NCI-H187 (cell line): ENCODE results near the gene SMG6.
A peak's percentile ranks its signal among the peaks of the same experiment; 100 is the strongest.
"Not testable (repeated sequence)": the region's sequence is repeated elsewhere in the genome, so short reads cannot be mapped to it uniquely, and the experiment has no call there.

ENCODE experiments used
- DNase-seq, 2 experiments: peaks; one replicate each; lab custom pipeline; 2025; lab: John Stamatoyannopoulos, UW

Gene SMG6

DNA sequence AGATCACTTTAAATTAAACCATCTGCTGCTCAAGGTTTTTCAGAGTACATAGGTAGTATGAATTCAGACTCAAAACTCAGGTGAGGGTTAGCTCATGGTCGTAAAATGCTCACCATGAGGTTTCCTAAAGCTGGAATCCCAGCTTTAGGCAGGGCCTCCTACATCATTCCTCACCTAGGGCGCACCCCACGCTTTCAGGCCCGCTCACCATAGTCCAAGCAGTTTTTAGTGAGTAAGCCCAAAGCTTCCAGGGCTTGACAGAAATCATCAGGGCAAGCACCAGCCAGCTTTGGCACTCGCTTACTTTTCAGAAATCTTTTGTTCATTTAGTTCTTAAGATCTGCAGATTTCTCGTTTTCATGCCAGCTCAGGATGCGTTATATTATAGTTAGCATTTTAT is 158.9 kb downstream of the SMG6 start:
- DNase-seq, result no peak

DNA sequence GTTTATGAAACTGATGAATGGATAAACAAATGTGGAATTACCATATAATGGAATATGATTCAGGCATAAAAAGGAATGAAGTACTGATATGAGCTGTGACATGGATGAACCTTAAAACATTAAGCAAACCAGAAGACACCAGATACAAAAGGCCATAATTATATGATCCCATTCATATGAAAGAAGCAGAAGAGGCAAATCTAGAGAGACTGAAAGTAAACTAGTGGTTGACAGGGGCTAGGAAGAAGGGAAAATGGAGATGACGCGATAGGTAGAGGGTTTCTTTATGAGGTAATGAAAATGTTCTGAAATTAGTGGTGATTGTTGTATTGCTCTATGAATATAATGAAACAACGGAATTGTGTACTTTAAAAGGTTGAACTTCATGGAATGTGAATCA is 160.3 kb downstream of the SMG6 start:
- DNase-seq, result no peak

DNA sequence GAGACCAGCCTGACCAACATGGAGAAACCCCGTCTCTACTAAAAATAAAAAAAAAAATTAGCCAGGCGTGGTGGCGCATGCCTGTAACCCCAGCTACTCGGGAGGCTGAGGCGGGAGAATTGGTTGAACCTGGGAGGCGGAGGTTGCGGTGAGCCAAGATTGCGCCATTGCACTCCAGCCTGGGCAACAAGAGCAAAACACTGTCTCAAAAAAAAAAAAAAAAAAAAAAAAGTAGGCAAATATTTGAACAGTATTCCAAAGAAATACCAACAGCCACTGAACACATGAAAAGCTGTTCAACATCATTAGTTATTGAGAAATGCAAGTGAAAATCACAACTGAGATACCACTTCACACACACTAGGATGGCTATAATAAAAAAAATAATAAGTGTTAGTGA is 160.9 kb downstream of the SMG6 start:
- DNase-seq, result not testable (repeated sequence)

DNA sequence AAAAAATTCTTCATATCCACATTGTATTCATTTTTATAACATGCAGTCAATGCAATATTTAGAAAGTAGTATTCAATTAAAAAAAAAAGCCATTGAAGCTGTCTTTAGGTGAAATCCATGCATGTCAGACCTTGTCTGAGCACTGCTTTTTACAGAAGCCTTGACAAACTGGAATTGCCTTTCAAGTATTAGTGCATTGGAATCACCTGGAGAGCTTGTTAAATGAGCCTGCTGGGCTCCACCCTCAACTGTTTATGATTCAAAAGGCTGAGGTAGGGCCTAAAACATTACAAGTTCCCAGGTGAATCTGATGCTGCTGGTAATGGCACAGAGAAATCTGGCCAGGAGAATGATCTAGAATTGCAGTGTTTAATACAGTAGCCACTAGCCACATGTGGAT is 162.9 kb downstream of the SMG6 start:
- DNase-seq, result no peak

DNA sequence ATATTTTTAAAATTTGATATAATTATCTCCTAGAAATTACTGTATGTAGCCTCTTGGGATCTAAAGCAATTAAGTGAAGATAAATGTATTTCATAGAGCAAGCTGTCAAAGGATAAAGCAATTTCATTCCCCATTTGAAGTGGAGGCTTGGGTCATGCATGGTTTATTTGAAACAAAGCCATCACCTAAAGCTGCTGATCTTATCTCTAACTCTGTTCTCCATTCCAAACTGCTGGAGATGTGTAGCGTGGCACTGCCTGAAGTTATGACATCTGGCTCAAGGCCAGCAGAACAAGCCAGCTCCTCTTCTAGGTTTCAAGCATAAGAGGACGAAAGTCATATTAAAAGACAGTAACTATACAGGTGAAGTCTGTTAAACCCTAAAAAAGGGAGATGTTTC is 164.8 kb downstream of the SMG6 start:
- peak in 1 of 2 experiments; percentile 5 for DNase-seq

DNA sequence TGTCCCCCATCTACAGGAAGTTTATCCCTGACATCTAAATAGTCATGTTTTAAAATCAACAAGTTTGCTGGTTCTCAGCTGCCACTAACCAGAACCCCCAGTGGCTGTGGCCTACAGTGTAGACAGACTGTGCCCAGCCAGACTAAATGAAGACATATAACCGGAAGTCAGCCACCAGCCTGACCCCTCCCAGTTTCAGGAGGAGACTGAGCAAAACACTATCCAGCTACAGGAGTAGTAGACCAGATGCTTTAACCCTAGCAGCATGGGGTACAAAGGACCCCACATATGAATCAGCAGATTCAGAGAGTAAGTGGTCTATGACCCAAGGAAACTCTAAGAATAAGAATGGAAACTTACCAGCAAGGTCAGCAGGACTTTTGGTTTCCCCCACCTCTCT is 165.3 kb downstream of the SMG6 start:
- DNase-seq, result no peak

DNA sequence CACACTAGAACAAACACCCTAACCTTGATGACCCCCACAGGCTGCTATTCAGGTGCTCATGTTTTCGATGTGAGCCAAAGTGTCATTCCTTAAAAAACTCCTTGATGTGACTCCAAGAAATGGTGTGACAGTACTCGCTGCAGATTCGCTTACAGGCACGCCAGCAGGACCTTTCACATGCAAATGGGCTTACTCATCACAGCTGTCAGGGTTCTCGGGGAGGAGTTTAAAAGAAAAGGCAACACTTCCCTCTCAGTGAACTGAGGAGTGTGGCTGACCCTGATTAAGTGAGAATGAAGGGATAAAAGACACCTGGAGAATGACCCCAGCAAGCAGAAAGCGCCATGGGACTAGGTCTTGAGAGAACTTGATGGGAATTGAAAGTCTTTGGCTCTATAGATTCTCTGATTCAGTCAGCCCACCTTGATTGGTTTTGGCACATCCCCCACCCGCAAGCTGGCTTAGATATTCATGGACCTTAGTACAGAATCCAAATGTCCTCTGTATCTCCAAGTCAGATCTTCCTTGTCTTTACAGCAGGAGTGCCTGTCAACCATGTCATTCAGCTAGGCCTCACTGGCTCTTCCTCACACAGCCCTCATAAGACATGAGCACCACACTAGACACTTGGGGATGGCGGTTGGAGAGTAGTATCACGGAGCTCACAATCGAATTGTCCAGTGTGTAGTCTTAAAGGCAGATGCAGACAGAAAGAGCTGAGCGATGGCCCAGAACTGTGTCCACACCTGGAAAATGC is 166.1 kb downstream of the SMG6 start:
- DNase-seq, result no peak

DNA sequence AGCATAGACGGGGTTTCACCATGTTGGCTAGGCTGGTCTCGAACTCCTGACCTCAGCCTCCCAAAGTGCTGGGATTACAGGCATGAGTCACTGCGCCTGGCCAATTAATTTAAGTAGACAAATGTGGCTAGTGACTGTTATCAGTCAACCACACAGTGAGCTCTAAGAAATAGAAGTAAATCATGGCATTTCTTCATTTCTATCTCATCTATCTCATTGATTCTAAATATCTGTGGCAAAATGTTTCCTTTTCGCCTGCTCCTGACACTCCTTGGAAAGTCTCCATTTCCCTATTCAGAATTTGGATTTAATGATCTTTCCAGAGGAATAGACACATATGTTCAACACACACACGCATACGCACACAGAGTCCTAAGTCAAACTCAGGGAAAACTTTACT is 167.3 kb downstream of the SMG6 start:
- no peak for DNase-seq

DNA sequence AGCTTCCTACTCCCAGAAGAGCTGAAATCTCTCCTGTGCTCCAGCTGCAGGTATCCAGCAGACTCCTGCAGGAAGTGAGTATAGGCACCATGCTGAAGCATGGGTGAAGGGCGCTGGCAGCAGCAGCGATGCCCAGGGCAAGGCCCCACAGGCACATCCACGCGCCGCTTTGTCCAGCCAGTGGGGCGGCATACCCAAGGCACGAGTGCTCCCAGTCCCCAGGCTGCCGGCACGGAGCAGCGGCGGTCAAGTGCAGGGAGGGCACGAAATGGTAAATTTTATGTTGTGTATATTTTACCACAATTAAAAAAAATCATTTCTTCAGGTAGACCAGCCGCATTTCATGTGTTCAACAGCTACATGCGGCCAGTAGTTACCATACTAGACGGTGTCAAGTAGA is 175.6 kb downstream of the SMG6 start:
- DNase-seq, result no peak

DNA sequence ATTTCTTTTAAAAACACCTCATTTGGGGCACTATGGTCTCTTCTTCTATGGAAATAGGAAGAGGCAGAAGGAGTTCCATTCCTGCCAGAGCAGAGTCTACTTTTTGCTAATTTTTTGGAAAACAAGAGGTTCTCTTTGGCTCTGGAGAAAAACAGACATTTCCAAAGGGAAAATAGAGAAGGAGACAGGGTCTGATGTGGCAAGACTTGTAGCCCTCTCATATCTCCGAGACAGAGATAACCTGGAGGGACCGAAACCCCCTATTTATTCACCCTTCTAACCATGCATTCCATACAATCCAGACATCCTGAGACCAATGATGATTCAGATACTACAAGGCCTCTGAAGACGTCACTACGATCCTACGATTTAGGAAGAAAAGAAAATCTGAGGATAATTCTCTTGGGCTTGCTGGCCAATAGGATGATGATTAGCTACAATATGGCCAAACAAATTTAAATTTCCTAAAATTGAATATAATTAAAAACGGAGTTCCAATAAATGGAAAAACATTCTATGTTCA is 178.5 kb downstream of the SMG6 start:
- DNase-seq, result no peak

DNA sequence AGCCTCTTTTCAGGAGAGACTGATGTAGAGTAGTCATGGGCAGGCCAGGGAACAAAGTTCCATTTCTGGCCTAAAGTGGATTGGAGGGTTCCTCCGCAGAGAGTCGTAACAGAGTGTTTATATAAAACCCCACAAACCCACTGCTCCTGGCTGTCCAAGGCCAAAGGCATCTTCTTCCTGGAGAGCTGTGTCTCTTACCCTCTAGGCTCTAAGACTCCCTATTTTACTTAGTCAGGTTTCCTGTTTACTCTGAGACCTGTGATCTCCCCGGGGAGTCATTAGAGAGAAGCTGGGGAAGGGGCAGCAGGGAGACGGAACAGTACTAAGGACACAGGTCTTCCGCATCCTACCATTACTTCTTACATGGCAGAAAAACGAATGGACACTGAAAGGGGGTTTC is 179.2 kb downstream of the SMG6 start:
- DNase-seq, result no peak

DNA sequence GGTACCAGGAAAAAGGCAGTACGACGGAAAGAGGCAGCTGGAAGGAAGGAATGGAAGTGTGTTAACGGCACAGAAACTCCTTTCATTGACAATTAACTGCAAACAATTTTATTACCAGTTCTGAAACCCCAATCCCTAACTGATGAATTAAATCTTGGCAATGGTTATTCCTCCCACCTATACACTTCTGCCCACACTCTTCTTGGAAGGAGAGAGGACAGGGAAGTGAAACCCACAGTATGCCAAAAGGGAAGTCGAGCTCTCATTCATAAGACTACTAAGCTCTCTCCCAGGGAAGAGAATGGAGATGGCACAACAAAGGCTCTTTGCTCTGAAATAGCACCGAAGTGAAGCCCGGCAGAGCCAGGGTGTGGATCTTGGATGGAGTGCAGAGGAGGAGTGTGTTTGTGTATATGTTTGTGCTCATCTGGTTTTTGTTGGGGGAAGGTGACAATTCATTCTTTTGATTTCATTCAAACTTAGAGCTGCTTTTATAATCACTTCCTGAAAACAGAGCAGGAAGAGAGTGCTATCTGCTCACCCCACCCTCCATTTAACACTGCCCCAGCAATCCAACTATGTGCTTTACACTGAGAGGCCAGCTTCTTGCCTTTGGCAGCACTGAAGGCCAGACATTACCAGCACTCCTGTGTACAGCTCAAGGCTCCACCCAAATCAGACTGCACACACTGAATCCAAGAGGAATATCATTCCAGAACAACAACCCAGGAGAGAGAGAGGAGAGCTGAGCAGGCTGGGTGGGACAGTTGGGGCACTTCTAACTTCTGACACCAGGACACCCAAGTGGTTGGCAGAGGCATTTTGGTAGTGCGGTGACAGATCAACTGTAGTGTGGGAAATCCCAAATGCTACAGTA is 180.0 kb downstream of the SMG6 start:
- DNase-seq, result no peak

DNA sequence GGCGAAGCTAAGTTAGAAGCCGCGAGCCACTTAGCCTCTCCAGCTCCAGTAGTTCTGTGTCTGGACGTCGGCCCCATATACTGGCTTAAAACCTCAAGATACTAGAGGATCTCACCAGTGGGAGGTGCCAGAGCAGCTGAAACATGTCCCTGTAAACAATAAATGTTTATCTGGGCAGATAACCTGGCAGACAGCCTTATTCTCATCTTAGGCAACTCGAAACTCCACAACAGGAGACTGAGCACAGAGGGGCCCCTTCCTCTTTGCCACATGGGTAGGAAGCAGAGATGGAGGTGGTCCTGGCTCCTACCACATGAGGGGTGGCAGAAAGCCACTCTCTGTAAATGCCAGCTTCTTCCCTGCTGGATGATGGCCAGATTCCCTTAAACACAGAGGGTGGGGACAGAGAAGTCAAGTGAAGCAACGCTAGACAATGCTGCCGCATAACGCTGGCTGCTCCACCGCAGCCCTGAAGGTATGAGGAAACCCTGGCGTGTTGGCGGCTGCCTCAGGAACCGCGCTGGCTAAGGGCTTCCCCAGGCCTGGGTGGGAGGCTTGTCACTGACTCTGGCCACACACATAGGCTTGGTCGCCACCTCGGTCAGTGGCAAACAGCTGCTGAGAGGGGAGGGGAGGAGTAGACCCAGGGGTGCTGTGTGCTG is 180.8 kb downstream of the SMG6 start:
- DNase-seq, result no peak

DNA sequence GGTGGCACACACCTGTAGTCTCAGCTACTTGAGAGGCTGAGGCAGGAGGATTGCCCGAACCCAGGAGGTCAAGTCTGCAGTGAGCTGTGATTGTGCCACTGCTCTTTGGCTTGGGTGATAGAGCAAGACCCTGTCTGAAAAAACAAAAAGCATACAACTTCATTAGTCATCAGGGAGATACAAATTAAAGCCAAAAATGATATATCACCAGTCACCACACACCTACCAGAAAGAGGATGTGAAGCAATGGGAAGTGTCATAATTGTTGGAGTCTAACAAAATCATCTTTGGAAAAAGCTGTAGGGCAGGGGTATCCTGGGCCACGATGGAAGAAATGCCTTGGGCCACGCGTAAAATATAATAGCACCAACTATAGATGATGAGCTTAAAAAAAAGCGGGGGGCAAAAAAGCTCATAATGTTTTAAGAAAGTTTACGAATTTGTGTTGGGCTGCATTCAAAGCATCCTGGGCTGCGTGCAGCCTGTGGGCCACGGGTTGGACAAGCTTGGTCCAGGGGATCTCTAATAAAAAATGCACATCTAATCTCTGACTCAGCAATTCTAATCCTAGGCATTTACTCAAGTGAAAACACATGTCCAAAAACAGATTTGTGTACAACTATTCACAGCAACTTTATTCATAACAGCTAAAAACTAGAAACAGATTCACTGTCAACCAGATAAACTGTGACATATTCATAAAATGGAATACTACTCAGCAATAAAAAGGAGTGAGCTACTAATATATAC is 182.8 kb downstream of the SMG6 start:
- no peak for DNase-seq

DNA sequence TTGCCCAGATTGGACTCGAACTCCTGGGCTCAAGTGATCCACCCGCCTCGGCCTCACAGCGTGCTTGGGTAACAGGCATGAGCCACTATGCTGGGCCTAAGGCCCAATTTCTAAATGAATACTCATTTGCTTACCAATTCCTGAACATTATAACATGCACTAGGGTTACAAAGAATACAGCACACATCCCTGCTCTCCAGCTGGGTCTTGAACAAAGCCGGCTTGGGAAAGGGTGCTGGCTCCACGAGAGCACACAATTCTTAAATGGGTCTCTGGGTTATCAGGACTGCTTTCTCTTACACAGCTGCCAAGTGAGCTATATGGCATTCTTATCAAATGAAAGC is 190.3 kb downstream of the SMG6 start:
- no peak for DNase-seq

DNA sequence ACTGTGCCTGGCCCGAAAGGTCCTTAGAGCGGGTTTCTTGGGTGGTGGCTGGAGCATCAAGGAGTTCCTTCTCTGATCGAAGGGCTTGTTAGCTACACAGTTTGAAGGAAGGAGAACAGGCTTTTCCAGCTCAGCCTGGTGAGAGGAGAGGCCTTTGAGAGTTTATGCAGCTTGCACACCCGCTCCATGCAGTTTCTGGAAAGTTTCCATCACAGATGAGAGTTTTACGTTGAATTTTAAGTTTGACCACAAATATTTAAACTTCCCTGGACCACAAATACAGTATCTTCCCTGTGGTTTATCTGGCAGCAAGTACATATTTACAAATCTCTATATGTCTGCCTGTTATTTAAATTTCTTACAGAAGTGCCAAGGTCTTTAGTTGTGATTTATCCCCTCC is 191.9 kb downstream of the SMG6 start:
- DNase-seq, result no peak

DNA sequence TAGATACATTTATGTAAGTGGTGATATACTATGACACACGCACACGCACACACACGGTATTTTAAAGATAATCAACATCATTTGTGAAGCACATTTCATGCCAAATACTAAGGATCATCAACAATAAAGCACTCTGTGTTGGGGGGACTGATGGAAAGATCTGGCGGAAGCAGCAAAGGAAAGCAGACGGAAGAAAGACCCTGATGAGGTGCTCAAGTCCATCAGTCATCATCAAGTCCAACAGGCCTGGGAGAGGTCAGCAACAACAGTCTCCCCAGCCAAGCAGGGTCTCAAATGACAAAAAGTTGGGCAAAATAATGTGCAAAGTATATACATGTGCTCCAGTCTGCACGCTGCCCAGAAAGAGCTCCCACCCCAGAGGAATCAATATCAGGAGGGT is 193.1 kb downstream of the SMG6 start:
- DNase-seq, result no peak

DNA sequence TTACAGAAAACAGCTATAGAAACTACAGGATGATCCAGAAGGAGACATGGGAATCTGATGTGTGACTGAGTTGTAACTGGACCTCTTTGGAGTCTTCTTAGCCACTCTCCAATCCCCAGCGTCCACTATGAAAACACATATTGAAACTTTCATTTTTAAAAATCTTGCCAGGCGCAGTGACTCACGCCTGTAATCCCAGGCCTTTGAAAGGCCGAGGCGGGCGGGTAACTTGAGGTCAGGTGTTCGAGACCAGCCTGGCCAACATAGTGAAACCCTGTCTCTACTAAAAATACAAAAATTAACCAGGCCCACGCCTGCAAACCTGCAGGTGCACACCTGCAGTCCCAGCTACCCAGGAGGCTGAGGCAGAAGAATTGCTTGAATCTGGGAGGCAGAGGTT is 195.4 kb downstream of the SMG6 start:
- DNase-seq, result no peak

DNA sequence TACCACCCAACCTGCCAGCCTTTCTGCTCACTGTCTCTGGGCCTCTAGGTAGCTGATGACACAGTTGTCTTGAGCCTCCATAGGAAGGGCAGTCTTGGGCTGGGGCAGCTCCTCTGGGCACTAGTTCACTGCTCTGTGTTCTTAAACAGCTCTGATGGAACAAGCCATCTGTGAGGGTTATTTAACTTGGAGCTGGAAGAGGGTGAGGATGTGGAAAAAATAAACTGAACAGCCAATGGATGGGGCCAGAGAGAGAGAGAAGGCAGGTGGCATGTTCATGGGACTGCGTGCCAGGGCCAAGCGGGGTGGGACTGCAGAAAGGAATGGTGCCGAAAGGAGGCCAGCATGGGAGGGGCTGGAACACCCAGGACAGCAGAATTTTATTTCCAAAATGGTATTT is 196.1 kb downstream of the SMG6 start:
- no peak for DNase-seq

DNA sequence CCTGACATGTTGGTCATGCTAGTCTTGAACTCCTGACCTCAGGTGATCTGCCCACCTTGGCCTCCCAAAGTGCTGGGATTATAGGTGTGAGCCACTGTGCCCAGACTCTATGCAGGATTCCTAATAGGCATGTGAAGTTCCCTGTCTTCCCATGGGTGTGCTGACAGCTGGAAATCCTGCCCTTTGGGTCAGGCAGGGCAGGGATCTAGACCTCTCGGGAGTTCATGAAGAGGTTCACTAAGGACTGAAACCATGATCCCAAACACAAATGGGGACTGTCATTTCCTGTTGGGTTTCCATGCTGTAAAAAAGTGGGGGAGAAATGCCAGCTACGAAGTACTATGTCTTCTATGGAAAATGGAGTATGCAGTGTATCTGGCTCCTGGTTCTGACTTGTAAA is 196.5 kb downstream of the SMG6 start:
- DNase-seq, result no peak

DNA sequence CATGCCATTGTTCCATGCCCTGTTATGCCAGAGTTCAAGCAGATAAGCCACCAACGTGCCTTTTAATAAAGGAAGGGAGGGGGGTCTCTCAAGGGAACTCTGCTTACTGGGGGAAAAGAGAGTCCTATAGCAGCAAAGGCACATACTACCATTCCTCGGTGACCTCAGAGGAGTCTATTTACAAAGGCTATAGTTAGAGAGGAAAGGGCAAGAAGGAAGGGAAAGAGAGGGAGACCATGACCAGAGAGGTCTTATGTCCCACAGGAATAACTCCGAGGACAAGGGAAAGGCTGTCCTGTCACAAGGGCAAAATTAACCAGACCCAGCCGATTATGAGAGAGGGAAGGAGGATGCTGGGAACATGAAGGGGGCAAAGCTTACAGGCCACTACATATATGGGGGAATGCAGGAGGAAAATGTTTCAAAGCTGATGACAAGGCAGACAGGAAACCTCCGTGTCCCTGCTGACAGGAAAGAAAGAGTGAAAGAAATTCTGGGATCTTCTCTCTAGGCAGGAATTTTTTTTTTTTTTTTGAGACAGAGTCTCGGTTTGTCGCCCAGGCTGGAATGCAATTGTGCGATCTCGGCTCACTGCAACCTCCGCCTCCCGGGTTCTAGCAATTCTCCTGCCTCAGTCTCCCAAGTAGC is 197.2 kb downstream of the SMG6 start:
- no peak for DNase-seq

DNA sequence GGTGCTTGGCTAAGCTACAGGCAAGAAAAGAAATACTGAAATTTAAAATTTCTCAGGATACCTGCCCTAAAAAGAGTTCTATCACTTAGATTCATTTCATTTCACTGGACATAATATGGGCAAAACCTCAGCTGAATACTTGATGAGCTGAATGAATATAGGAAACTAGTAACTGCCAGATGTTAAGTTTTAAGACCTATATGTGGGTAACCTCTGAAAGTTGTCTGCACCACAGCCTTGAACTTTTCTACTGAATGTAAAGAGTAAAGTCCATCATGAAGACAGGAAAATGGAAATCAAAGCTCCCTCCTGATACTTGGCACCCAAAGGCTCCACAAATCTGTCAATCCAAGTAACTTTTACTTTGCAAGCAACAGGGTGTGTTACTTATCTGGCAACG is 197.9 kb downstream of the SMG6 start:
- no peak for DNase-seq
